Measurements from ENCODE around the gene SORCS3.

GRCh38 chr10:104906112-104906511 is 265.0 kb downstream of the SORCS3 start:
- no peak for TF ChIP-seq ZNF274 (CRISPR knock-in tag; IDR thresholded peaks at IDR 0.05)
- no peak for TF ChIP-seq MAFK (conservative IDR thresholded peaks at IDR 0.05 in 1 of 2, IDR thresholded peaks at IDR 0.05 in 1 of 2; ENCODE audit: low read length in 2 of 2)
- no peak for TF ChIP-seq TARDBP (CRISPR knock-in tag; IDR thresholded peaks at IDR 0.05)
- TF ChIP-seq ESRRA (CRISPR knock-in tag; IDR thresholded peaks at IDR 0.05; ENCODE audit: low read depth), result no peak
- TF ChIP-seq CBFB (CRISPR knock-in tag; IDR thresholded peaks at IDR 0.05), result no peak
- no peak for TF ChIP-seq KLF16 (CRISPR knock-in tag; IDR thresholded peaks at IDR 0.05)
- no peak for TF ChIP-seq ELK4 (CRISPR knock-in tag; IDR thresholded peaks at IDR 0.05; ENCODE audit: borderline replicate concordance)
- TF ChIP-seq ZNF143 (CRISPR knock-in tag; IDR thresholded peaks at IDR 0.05), result no peak
- TF ChIP-seq ZNF639 (CRISPR knock-in tag; conservative IDR thresholded peaks at IDR 0.05), result no peak
- no peak for TF ChIP-seq ZNF746 (CRISPR knock-in tag; IDR thresholded peaks at IDR 0.05)
- no peak for TF ChIP-seq NAIF1 (CRISPR knock-in tag; IDR thresholded peaks at IDR 0.05; ENCODE audit: borderline replicate concordance)
- TF ChIP-seq CTCF (CRISPR knock-in tag; IDR thresholded peaks at IDR 0.05), result no peak
- no peak for TF ChIP-seq EZH2 (conservative IDR thresholded peaks at IDR 0.05; ENCODE audit: low read depth, low read length)

Data from HepG2 (cell line).